ENCODE results near the gene ELP4.

Gene ELP4

GRCh38 chr11:31772412-31772811 lies 262.8 kb downstream of the ELP4 start:
- DNase-seq (ENCODE audit: low spot score) = no peak

DNA sequence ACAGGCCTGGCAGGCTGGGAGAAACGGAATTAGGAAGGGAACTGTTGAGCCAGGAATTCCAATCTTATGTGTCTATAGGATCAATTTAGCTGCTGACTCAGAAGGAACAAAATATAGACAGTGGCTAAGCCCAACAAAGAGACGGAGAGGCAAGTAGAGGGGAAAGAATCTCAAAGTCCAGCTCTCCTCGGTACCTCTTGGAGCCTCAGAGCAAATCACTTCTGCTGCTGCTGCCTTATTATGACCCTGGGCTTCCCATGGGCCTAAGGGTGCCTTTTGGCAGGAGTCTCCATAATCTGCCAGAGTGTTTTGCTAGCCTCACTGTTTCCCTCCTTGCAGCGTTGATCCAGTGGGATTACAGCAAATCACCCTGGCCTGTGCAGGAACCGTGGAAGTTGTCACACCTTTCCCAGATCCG lies 269.8 kb downstream of the ELP4 start:
- no peak for DNase-seq (ENCODE audit: low spot score)

- no peak for DNase-seq (ENCODE audit: low spot score)
These were observed 270.5 kb downstream of the ELP4 start for GRCh38 chr11:31780078-31780477.

DNA sequence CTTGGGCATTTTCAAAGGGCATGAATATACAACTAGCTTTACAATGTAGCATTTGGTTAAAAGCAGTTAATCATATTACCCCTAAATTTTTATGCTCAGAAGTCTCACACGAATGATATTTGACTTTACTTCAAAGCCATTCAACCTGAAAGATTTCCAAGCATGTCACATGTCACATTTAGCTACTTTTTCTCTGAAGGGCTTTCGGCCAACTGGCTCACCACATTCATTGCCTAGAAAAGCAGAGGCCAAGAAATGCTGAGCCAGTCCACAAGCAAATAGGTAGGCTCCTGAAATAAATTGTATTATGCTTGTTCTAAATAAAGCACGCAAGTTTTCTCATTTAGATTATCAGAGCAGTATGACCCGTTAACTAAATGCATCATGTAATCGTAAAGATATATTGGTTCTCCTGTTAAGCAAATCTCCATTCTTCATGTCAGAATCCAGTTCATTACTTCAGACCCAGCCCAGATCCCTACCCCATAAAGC lies 271.0 kb downstream of the ELP4 start:
- DNase-seq (ENCODE audit: low spot score) = no peak

DNA sequence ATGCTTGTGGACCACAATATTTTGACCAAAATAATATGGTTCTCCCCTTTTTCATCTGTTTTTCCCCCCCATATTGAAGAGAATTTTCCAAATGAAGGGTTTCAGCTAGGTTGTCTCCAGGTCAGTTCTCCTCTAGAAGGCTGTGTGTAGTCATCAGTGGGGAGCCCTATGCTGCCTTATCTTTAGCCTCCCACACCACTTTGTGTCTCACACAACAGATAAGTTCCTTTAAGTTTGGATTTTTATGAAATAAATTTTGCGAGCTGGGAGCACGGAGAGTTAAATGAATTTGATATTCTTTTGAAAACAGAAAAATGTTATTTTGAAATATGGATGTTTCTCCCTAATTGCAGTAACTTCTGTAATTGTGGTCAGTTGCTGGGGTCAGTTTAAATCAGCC lies 272.7 kb downstream of the ELP4 start:
- DNase-seq (ENCODE audit: low spot score) = no peak

- no peak for DNase-seq (ENCODE audit: low spot score)
These were observed 273.7 kb downstream of the ELP4 start for GRCh38 chr11:31783252-31783651.

GRCh38 chr11:31784611-31785010 lies 275.0 kb downstream of the ELP4 start:
- no peak for DNase-seq (ENCODE audit: low spot score)

GRCh38 chr11:31786996-31787685 lies 277.6 kb downstream of the ELP4 start:
- DNase-seq (ENCODE audit: low spot score) = no peak

GRCh38 chr11:31788085-31788484 lies 278.5 kb downstream of the ELP4 start:
- DNase-seq (ENCODE audit: low spot score) = no peak

GRCh38 chr11:31790649-31791048 lies 281.1 kb downstream of the ELP4 start:
- no peak for DNase-seq (ENCODE audit: low spot score)

DNA sequence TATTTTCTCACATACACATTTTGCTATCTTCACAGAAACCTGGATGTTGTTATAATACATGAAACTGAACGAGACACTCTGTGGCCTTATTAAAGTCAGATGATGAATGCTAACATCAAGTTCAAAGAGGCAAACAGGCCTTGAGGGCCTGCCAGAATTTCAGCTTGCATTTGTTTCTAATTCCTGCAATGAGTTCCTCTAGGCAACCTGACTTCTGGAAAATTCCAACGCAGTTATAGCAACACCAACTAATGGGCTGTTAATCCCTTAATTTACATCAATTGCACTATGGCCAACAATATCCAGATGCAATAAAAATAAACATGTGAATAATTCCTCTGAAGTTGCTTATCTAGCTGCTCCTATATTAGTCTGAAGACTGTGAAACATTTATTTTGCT lies 282.5 kb downstream of the ELP4 start:
- DNase-seq (ENCODE audit: low spot score) = no peak

DNA sequence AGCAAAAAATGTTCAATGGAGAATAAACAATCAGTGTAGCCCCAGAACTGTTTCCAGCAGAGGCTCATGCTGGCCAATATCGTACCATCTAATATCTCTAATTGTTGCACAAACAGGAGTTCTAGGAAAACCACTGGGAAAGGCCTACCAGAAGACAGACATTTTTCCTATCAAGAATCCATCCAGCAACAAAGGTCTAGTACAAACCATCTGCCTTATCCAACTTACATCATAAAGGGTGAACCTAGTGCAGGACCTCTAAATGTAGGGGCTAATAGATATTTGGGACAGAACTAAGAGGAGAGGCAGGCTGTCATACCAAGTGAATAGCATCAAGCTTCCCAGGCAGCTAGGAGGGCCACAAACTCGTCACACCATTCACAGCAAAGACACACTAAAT lies 282.9 kb downstream of the ELP4 start:
- DNase-seq (ENCODE audit: low spot score) = no peak

DNA sequence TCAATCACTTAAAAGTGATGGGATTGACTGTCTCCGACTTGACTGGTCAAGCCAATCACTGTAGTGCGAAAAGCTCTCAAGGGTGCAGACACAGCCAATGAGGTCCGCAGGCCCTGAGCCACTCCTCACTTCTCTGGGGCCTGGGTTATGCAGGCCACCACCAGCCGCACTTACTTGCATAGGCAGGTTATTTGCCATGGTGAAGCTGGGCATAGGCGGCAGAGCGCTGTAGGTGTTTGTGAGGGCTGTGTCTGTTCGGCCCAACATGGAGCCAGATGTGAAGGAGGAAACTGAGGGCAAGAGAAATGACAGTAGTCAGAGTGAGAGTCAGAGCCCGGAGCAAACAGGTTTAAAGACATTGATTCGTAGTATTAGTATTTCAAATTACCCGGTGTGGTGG lies 283.7 kb downstream of the ELP4 start:
- no peak for DNase-seq (ENCODE audit: low spot score)

GRCh38 chr11:31794548-31794947 lies 285.0 kb downstream of the ELP4 start:
- DNase-seq (ENCODE audit: low spot score) = no peak

DNA sequence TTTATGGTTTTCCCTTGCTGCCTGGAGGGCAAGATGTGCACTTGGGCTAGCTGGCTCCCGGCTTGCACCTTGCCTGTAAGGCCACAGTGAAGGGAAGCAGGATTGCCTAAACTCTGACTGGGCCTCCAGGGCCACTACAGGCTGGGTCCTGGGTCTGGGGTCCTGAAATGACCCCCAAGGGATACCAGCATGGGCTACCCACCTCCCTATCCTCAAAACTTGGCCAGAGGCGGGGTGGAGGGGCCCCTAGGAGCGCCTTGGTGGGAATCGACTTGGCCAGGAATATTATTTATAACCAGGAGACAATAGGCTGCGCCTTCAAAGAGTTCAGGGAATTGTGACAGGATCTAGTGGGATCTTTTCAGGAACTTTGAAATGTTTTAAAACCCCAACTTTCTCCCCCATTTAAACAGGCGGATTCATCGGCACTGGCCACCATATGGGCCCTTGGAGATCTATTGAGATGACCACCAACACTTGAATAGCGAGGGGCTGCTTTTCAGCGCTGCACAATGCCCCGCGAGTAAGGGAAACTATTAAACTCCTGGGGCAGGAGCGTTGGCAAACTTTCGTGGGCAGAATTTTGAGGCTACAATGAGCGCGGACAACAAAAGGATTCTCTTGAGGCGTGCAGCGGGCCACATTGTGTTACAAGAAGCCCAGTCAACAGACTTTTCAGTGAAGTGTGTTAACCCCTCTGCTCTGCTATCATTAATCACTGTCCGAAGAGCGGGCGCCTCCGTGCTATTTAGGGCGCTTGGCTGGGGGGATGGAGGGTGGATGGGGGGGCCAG lies 286.3 kb downstream of the ELP4 start:
- no peak for DNase-seq (ENCODE audit: low spot score)

DNA sequence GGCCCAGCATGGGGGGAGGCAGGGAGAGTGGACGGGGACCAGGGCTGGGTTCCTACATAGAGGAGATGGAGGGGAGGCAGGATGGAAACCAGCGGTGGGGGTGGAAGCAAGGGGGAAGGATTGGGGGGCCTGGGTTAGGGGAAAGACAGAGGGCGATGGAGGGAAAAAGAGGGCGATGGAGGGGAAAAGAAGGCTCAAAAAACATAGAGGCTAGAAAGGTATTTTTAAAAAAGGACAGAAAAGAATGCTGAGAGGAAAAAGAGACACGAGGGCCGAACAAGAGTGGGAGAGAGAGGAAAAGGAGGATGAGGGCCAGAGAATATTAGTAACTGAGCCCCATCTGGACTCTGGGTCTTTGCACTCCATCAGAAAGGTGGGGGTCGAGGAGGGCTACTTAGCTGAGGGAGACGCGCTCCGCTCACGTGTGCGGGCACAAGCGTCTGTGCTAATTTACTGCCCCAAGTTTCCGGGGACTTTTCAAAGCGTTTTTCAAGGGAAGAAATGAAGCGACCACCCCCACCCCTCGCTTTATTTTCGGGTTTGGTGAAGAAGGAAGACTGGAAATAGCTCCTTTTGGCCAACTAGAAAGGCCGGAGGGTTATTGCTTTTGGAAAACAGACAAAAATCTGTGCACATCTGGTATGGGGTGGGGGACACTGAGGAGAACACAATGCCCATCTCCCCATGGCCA lies 287.1 kb downstream of the ELP4 start:
- DNase-seq (ENCODE audit: low spot score) = no peak

DNA sequence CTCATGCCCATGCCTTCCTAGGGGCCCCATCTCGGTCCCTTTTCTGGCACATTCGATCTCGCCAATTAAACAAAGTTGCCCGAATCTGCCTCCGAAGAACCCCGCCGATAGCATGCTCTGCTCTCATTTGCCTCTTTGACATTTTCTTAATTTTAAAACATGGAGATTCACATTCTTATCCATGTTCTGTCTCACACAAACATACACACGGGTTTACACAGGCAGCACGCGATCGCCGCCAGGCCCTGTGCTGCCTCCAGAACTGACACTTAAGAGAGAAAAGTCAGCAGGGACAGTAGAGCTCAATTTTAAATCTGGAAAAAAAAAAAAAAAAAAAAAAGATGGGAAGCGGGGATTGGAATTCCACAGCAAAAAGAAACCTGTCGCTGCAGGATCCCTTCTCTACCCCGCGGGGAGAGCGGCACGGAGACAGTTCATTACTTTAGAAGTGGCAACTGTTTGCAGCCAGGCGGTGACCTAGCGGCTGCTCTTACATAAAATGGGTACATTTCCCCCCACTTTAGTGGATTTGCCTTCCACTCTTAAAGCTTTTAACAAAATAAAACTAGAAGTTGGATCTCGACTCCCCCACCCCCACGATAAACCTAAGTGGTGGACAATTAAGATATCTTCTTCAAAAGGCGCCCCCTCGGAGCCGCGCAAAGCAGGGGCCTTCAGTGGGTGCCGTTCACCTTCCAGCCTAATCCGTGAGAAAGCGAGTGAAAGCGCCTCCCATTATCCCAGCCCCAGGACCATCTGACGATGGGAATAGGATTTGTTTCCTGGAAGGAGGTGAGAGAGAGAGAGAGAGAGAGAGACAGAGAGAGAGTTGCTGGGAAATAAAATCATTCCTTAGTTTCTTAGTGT lies 287.9 kb downstream of the ELP4 start:
- no peak for DNase-seq (ENCODE audit: low spot score)

DNA sequence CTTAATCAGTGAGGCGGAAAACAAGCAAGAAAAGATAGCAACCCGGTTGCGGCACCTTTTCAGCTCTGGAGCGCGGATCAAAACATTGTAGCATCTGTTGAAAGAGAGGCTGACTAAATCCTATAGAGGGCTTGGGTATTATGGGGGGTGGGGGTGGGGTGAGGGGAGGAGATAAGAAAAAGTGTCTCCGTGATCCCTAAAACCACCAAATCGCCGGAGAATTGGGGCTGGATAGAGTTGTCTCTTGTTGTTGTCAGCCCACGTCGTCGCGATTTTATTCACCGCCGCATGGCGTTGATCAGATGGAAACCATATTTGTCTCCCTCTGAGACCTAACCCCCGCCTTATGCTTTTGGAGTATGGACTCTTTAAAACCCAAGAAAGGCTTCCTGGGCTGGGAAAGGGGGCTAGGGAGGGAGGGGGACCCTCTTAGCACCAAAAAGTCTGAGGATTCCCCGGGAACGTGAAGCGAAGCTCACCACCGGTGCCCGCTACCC lies 288.5 kb downstream of the ELP4 start:
- no peak for DNase-seq (ENCODE audit: low spot score)

DNA sequence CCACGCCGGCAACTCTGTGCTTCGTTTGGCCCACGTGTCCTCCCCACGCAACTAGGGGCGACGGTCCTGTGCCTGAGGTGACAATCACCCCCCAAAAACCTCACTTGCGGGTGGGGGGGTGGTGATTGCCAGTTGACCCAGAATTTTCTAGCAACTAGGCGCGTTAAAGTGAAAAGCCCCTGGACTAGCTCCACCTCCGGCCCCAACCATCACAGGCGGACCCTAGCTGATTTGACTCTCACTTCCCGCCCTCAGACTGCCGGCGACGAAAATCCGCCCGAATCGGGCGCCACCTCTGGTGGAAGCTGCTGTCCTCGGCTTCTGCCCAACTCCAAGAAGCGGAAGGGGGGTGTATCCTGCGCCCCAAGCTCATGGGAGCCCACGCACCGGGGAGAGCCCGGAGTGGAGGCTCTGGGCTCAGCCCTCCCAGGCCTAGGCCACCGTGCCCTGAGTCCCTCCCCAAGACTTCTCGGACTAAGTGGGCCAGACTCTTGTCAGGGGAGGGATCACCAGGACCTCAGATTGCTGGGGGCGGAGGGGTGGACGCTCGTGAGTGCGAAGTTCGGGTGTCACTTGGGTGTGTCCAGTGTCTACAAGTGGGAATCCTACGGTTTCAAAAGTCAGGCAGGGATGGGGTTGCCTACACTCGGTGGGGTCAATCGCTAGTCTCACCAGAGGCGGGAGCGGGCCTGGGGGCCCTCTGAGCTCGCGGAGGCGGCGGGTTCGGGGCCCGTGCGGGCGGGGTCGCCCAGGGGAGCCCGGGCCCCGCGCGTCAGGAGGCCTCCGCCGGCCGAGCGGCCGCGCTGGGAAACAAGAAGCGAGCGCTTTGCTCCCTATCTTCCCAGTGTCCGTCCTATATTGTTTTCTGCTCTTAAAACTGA lies 289.2 kb downstream of the ELP4 start:
- peak; percentile 70 for DNase-seq (ENCODE audit: low spot score)

Measured in left forelimb (tissue), 1 donor.